Prostate gland (tissue), 2 donors: ENCODE data around the gene CCL14.

ENCODE experiments used
- CTCF ChIP-seq, 4 experiments: fragments of 200-600 bp in 2 of 4; fragments of 450-650 bp in 2 of 4; sonication (generic) in 2 of 4; IDR thresholded peaks; 1 replicate in 3 of 4; 2 replicates in 1 of 4; pipeline ENCODE4 v1.5.1; 2016 to 2019; ENCODE audit warnings: antibody characterized with exemption in 4 of 4, mild to moderate bottlenecking in 2 of 4, moderate library complexity in 2 of 4
- POLR2A ChIP-seq: fragments of 450-650 bp; IDR thresholded peaks from one replicate; pipeline ENCODE4 v1.6.1; 2016; ENCODE audit warnings: antibody characterized with exemption, mild to moderate bottlenecking

GRCh38 chr17:35998018-35998545, 11.6 kb upstream of the CCL14 start:
- no peak for TF ChIP-seq CTCF (IDR thresholded peaks at IDR 0.05)
- TF ChIP-seq POLR2A: no peak
